Body of pancreas (tissue), 4 donors: ENCODE data around the gene PDE3A. TPM values are rescaled to one million over a fixed set of nuclear protein-coding genes. Genes with fewer than 3 reads are reported as not detected.

Experiments
- ATAC-seq: fragments of 150-250 bp; one replicate; pipeline ENCODE4 v1.9.1; 2016
- DNase-seq, 4 donors: peaks; one replicate each; pipeline ENCODE4 v3.0.0-alpha.2; 2019
- H3K27ac ChIP-seq, 4 donors: fragments of 200-600 bp; sonication (generic); 1 replicate in 3 of 4; 2 replicates in 1 of 4; pipeline versions ENCODE4 v1.5.1 to v1.6.1; 2016 to 2019; ENCODE audit warnings: mild to moderate bottlenecking in 1 of 4, mixed read lengths in 1 of 4, moderate library complexity in 1 of 4
- H3K27me3 ChIP-seq, 2 donors: fragments of 200-600 bp; sonication (generic); one replicate each; pipeline ENCODE4 v1.6.0; 2016; ENCODE audit warnings: mild to moderate bottlenecking in 1 of 2
- H3K36me3 ChIP-seq, 2 donors: fragments of 200-600 bp; sonication (generic); replicated peaks in 1 of 2; 2 replicates each; pipeline ENCODE4 v1.5.1; 2016; ENCODE audit warnings: low read depth in 2 of 2; ENCODE audit not compliant: insufficient read depth in 1 of 2
- H3K4me1 ChIP-seq: fragments of 200-600 bp; sonication (generic); one replicate; pipeline ENCODE4 v1.6.0; 2016
- H3K4me3 ChIP-seq, 2 donors: fragments of 200-600 bp; sonication (generic); 1 replicate in 1 of 2; 2 replicates in 1 of 2; pipeline ENCODE4 v1.5.1; 2016 to 2019
- H3K9me3 ChIP-seq, 3 donors: fragments of 200-600 bp; sonication (generic); 1 replicate in 2 of 3; 2 replicates in 1 of 3; pipeline ENCODE4 v1.5.1; 2016
- POLR2A ChIP-seq, 3 donors: fragments of 450-650 bp; IDR thresholded peaks; one replicate each; pipeline ENCODE4 v1.6.1; 2016; ENCODE audit warnings: antibody characterized with exemption in 3 of 3, mild to moderate bottlenecking in 2 of 3
- WGBS, 2 donors: methylation state at CpG; one replicate each; pipeline ENCODE4 v1.1.5; 2017; 5-methylcytosine and 5-hydroxymethylcytosine counted together
- intact Hi-C: fragments of 100-400 bp; cut with DNase I; formaldehyde crosslinking; loops from one replicate; pipeline ENCODE4 v1.15.1; 2023
- total RNA-seq, 2 donors: library from RNA; depleted of rRNA; stranded (reverse); fragments of >200 nt; gene quantifications; one replicate each; pipeline ENCODE4 v1.1.0, GENCODE V29; 2016
- TF ChIP-seq, protein P1 (sequence below), 7 experiments: fragments of 450-650 bp in 4 of 7; fragments of 200-600 bp in 3 of 7; sonication (generic) in 3 of 7; IDR thresholded peaks; one replicate each; pipeline ENCODE4 v1.5.1; 2016 to 2019; ENCODE audit warnings: antibody characterized with exemption in 7 of 7

PDE3A gene
- total RNA-seq, 2 donors from 2014 or later, result 20.5 to 28.3 TPM

DNA sequence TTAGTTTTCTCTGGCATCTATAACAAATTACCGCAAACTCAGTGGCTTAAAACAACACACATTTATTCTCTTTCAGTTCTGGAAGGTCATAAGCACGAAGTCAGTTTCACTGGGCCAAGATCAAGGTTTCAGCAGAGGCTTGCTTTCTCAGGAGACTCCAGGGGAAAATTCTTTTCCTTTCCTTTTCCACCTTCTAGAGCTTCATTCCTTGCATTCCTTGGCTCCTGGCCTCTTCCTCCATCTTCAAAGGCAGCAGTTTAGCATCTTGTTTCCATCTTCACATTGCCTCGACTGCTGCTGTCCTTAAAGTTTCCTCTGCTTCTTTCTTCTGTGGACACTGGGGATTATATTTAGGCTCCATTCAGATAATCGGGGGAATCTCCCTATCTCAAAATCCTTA, 106.1 kb downstream of the PDE3A start:
- 78% methylated on average over 4 of the region's 4 CpGs for WGBS, 2 donors
- H3K27ac ChIP-seq, result no peak overlapping the region
- H3K9me3 ChIP-seq, result no peaks in the 10 kb centered on the region
- intact Hi-C loops, result no loop called here
- H3K27me3 ChIP-seq, result no peaks in the 10 kb centered on the region
- H3K4me3 ChIP-seq, result no peak overlapping the region
- no peaks in the 10 kb centered on the region for H3K4me1 ChIP-seq
- ATAC-seq (no peak), DNase-seq (no peak)
- no peaks in the 10 kb centered on the region for H3K36me3 ChIP-seq
- no peak for TF ChIP-seq POLR2A (IDR thresholded peaks at IDR 0.05)
- TF ChIP-seq, protein P1, sequence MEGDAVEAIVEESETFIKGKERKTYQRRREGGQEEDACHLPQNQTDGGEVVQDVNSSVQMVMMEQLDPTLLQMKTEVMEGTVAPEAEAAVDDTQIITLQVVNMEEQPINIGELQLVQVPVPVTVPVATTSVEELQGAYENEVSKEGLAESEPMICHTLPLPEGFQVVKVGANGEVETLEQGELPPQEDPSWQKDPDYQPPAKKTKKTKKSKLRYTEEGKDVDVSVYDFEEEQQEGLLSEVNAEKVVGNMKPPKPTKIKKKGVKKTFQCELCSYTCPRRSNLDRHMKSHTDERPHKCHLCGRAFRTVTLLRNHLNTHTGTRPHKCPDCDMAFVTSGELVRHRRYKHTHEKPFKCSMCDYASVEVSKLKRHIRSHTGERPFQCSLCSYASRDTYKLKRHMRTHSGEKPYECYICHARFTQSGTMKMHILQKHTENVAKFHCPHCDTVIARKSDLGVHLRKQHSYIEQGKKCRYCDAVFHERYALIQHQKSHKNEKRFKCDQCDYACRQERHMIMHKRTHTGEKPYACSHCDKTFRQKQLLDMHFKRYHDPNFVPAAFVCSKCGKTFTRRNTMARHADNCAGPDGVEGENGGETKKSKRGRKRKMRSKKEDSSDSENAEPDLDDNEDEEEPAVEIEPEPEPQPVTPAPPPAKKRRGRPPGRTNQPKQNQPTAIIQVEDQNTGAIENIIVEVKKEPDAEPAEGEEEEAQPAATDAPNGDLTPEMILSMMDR (IDR thresholded peaks at IDR 0.05), result no peak

DNA sequence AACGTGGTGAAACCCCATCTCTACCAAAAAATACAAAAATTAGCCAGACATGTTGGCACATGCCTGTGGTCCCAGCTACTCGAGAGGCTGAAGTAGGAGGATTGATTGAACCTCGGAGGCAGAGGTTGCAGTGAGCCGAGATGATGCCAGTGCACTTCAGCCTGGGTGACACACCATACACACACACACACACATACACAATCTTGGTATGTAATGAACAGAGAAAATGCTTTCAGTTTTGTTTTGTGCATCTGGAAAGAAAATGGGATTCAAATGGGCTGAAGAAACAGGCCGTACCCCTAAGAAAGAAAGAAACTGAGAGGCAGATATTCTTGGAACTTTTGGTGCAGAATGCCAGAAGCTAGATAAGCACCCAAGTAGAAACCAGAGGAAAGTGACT, 107.2 kb downstream of the PDE3A start:
- no peak for DNase-seq
- Histone ChIP-seq H3K27ac (no peak overlapping the region), H3K9me3 (no peaks in the 10 kb centered on the region), H3K4me3 (no peak overlapping the region), H3K4me1 (no peaks in the 10 kb centered on the region), H3K36me3 (no peaks in the 10 kb centered on the region), H3K27me3 (no peaks in the 10 kb centered on the region)
- WGBS, 2 donors, result 58 to 68% methylated on average over 5 of the region's 5 CpGs
- ATAC-seq, result no peak
- TF ChIP-seq, protein P1 (IDR thresholded peaks at IDR 0.05), result no peak
- no peak for TF ChIP-seq POLR2A (IDR thresholded peaks at IDR 0.05)
- intact Hi-C loops, result no loop called here

DNA sequence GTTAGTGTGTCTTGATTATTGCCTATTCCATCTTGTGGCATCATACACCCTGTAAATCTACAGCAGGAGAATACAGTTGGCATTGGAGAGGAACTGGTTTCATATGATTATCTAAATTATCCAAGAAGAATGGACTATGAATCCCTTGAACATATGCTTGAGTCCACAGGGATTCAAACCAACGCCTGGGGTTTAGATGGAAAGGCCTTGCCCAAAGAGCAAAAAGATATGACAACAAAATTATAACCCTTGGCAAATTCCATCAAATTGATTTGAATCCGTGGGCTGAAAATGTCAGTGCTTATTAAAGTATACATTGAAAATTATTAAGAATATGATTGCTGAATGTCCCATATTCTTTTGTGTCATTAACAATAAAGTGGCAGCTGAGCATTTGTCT, 108.2 kb downstream of the PDE3A start:
- WGBS, 2 donors, result 51 to 68% methylated on average over 2 of the region's 2 CpGs
- Histone ChIP-seq H3K36me3 (no peaks in the 10 kb centered on the region), H3K4me1 (no peaks in the 10 kb centered on the region), H3K4me3 (no peak overlapping the region), H3K27ac (no peak overlapping the region), H3K27me3 (no peaks in the 10 kb centered on the region), H3K9me3 (no peaks in the 10 kb centered on the region)
- DNase-seq (no peak), ATAC-seq (no peak)
- intact Hi-C loops, result no loop called here
- TF ChIP-seq POLR2A (IDR thresholded peaks at IDR 0.05), result no peak
- TF ChIP-seq, protein P1 (IDR thresholded peaks at IDR 0.05), result no peak

DNA sequence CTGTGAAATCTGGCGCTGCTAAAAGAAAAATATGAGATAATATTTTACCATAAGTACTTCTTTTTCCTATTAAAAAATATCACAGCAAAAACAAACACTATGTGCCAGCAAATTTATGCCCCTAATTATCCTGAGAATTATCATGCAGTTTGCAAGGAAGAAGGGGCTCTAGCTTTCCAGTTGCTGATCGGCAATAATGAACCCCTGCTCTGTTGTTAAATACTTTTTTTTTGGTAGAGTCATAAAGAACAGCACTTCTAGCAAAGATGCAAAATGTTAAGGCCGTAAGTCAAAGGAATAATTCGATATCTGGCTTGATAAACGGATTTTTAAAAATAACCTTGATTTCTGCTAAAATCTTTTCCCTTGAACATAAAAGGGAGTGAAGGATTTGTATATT, 108.9 kb downstream of the PDE3A start:
- Histone ChIP-seq H3K27ac (no peak overlapping the region), H3K4me3 (no peak overlapping the region), H3K4me1 (no peaks in the 10 kb centered on the region), H3K27me3 (no peaks in the 10 kb centered on the region), H3K36me3 (no peaks in the 10 kb centered on the region), H3K9me3 (no peaks in the 10 kb centered on the region)
- DNase-seq, result no peak
- WGBS, 2 donors, result 57 to 67% methylated on average over 5 of the region's 5 CpGs
- no peak for ATAC-seq
- intact Hi-C loops, result no loop called here
- TF ChIP-seq POLR2A (IDR thresholded peaks at IDR 0.05), result no peak
- TF ChIP-seq, protein P1 (IDR thresholded peaks at IDR 0.05), result no peak

DNA sequence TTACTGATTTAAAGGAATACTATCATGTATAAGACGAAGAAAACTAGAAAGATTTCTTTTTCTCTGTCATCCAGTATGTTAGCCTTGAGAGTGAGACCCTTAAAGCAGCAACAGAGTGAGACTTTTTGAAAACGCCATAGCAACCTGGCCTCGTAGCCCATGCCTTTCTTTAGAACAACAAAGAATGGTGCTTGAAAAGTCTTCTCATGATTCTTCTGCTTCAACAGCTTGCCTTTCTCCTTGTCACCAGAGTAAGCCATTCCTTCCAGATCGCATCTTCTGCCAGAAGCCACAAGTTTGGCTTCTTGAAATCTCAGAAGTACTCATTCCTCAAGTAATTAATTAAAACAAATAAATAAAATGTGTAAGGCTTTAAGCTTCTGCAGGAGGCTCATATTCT, 109.3 kb downstream of the PDE3A start:
- ATAC-seq, result no peak
- TF ChIP-seq POLR2A (IDR thresholded peaks at IDR 0.05), result no peak
- TF ChIP-seq, protein P1 (IDR thresholded peaks at IDR 0.05), result no peak
- intact Hi-C loops, result no loop called here
- no peak for DNase-seq
- no peak overlapping the region for H3K27ac ChIP-seq
- no peaks in the 10 kb centered on the region for H3K36me3 ChIP-seq
- 62 to 67% methylated on average over 4 of the region's 4 CpGs for WGBS, 2 donors
- no peaks in the 10 kb centered on the region for H3K9me3 ChIP-seq
- H3K4me1 ChIP-seq, result no peaks in the 10 kb centered on the region
- no peaks in the 10 kb centered on the region for H3K27me3 ChIP-seq
- H3K4me3 ChIP-seq, result no peak overlapping the region
